ENCODE measurements around the gene GNG14. TPM values are rescaled to one million over a fixed set of nuclear protein-coding genes. Genes with fewer than 3 reads are reported as not detected.
"Not testable (repeated sequence)": the region's sequence is repeated elsewhere in the genome, so short reads cannot be mapped to it uniquely, and the experiment has no call there.

Gene GNG14
- total and polyA plus RNA-seq, 12 donors: not detected

DNA sequence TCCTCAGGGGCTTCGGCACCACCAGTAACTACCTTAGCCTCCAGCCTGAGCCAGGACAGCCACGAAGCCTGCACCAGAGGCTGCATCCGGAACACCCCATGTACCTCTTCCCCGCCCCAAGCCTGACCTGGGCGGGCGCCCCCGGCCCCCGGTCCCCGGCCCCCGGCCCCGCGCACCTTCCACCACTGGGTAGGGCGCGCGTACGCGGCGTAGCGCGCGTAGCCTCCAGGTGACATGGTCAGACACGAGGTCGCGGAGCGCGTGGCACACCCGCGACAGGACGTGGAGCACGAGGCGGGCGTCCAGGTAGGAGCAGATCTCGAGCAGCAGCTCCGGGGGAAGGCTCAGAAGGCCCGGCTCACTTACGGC, 8.2 kb downstream of the GNG14 start:
- WGBS, 4 donors: 1 to 3% methylated on average over 36 of the region's 36 CpGs; no CpG with 5 or more reads in 2 of the 4 donors
- Histone ChIP-seq H3K27ac (peak overlapping the region in 1 of 5 donors; percentile 85), H3K4me1 (replicated peaks in 1 of 2) (peaks cover 10 to 18% of the 10 kb centered on the region in 2 donors), H3K36me3 (replicated peaks in 1 of 2) (peaks cover 0 to 11% of the 10 kb centered on the region in 2 donors), H3K27me3 (no peaks in the 10 kb centered on the region), H3K4me3 (peak overlapping the region; percentile 21 to 89 (median 62)), H3K9me3 (replicated peaks in 1 of 3) (no peaks in the 10 kb centered on the region)
- DNase-seq: no peak
- TF ChIP-seq POLR2A (IDR thresholded peaks at IDR 0.05) (no peak), CTCF (IDR thresholded peaks at IDR 0.05) (no peak)
- intact Hi-C loops (cut with DNase I): no loop called here

DNA sequence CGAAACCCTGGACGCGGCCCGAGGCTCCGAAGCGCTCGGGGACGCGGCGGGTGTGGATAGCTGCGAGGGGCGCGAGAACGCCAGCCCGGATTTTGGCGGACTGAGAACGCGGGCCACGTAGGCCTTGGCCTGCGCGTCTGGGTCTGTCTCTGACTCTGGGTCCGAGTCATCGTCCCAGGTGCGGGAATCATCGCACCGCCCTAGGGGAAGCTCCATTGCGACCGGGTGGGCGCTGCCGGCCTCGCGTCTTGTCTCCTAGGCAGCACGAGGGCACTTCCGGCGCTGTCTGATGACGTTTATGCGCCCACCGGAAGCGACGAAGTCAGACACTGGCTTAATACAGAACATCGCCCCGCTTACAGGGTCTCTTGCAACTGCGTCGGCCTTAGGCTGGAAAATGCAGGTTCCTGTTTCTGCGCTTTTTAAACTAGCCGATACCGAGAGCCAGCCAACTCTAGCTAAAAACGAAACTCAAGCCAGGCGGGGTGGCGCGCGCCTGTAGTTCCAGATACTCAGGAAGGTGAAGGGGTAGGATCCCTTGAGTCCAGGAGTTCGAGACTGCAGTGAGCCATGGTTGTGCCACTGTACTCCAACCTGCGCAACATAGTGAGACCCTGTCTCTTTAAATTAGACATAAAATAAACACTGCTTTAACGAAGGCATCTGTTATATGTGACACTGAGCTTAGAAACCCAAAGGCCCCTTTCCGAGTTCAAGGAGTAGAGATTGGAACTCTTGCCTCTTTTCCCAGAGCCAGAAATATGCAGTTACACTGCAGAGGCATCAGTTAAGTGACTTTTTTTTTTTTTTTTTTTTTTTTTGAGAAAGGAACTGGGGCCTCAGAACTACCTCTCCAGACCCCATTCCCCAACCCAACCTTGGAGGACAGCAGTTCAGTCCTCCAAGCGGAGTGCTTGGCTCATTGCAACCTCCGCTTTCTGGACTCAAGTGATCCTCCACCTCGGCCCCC, 8.9 kb downstream of the GNG14 start, which contains the start of gene FBXW9:
TSS of gene FBXW9 (minus strand) at position 266 of the 970 bp plus-strand sequence. CDS start at position 216, 50 bp downstream.
- 6 to 19% (median 7%) methylated on average over 19 to 59 of the region's 59 CpGs for WGBS, 4 donors
- TF ChIP-seq POLR2A (IDR thresholded peaks at IDR 0.05) (peak in 1 of 2 donors; percentile 67), CTCF (IDR thresholded peaks at IDR 0.05) (no peak)
- intact Hi-C loops (cut with DNase I): no loop called here

GRCh38 chr19:12697425-12697824, 9.6 kb downstream of the GNG14 start:
- Histone ChIP-seq H3K4me1 (replicated peaks in 1 of 2) (peaks cover 10 to 18% of the 10 kb centered on the region in 2 donors), H3K36me3 (replicated peaks in 1 of 2) (peaks cover 0 to 25% of the 10 kb centered on the region in 2 donors), H3K27ac (peak overlapping the region in 1 of 5 donors; percentile 85)
- 92 to 96% (median 95%) methylated on average over 17 to 22 of the region's 22 CpGs for WGBS, 4 donors
- DNase-seq; H3K27me3 ChIP-seq; H3K9me3 ChIP-seq (replicated peaks in 1 of 3); H3K4me3 ChIP-seq; intact Hi-C loops (cut with DNase I): not testable (repeated sequence)

More for the DNA sequence above, 8.9 kb downstream of the GNG14 start, which contains the start of gene FBXW9:
- Histone ChIP-seq H3K4me3 (peak within 1 kb of the TSS; percentile 21 to 89 (median 62)), H3K27me3 (no peaks in the 10 kb centered on the region), H3K4me1 (replicated peaks in 1 of 2) (peaks cover 10 to 18% of the 10 kb centered on the region in 2 donors), H3K27ac (peak within 1 kb of the TSS in 4 of 5 donors; percentile 69 to 85 (median 84)), H3K9me3 (replicated peaks in 1 of 3) (no peaks in the 10 kb centered on the region), H3K36me3 (replicated peaks in 1 of 2) (peaks cover 0 to 17% of the 10 kb centered on the region in 2 donors)
- peak; percentile 93 to 99 (median 96) for DNase-seq

GRCh38 chr19:12698138-12698537, 10.3 kb downstream of the GNG14 start:
- intact Hi-C loops (cut with DNase I): no loop called here
- TF ChIP-seq POLR2A (IDR thresholded peaks at IDR 0.05): no peak
- no peak for TF ChIP-seq CTCF (IDR thresholded peaks at IDR 0.05)
- no peak for DNase-seq
- Histone ChIP-seq H3K4me1 (replicated peaks in 1 of 2) (peaks cover 10 to 18% of the 10 kb centered on the region in 2 donors), H3K27ac (no peak overlapping the region), H3K36me3 (replicated peaks in 1 of 2) (peaks cover 0 to 32% of the 10 kb centered on the region in 2 donors), H3K4me3 (no peak overlapping the region), H3K9me3 (replicated peaks in 1 of 3) (no peaks in the 10 kb centered on the region), H3K27me3 (no peaks in the 10 kb centered on the region)
- 80 to 84% (median 83%) methylated on average over 6 of the region's 6 CpGs for WGBS, 4 donors
